Right lobe of liver (tissue), 6 donors: ENCODE data around the gene PRR16. TPM values are rescaled to one million over a fixed set of nuclear protein-coding genes. Genes with fewer than 3 reads are reported as not detected.

Experiments
- ATAC-seq, 4 donors: fragments of 200-7000 bp; cut with Tn5 transposase; one replicate each; pipeline ENCODE4 v1.9.1; 2020; ENCODE audit warnings: mild to moderate bottlenecking in 4 of 4, moderate library complexity in 4 of 4
- DNase-seq, 3 donors: peaks; one replicate each; pipeline ENCODE4 v3.0.0-alpha.2; 2020
- H3K27ac ChIP-seq, 3 donors: fragments of 200-600 bp; one replicate each; pipeline ENCODE4 v1.8.0; 2022
- H3K27me3 ChIP-seq, 2 donors: fragments of 200-600 bp; one replicate each; pipeline ENCODE4 v1.8.0; 2022
- H3K36me3 ChIP-seq, 4 donors: fragments of 200-600 bp; sonication (generic) in 1 of 4; one replicate each; pipeline versions ENCODE4 v1.5.1 to v1.8.0; 2017 to 2022; ENCODE audit warnings: control low read depth in 1 of 4
- H3K4me1 ChIP-seq, 4 donors: fragments of 200-600 bp; sonication (generic) in 1 of 4; one replicate each; pipeline versions ENCODE4 v1.5.1 to v1.8.0; 2017 to 2022; ENCODE audit warnings: control low read depth in 1 of 4
- H3K4me3 ChIP-seq, 3 donors: fragments of 200-600 bp; one replicate each; pipeline ENCODE4 v1.8.0; 2022
- H3K9me3 ChIP-seq, 4 donors: fragments of 200-600 bp; sonication (generic) in 1 of 4; one replicate each; pipeline versions ENCODE4 v1.5.1 to v1.8.0; 2017 to 2022; ENCODE audit warnings: control low read depth in 1 of 4
- CTCF ChIP-seq, 4 donors: fragments of 200-600 bp in 3 of 4; fragments of 450-650 bp in 1 of 4; IDR thresholded peaks; one replicate each; pipeline versions ENCODE4 v1.5.1 to v1.8.0; 2016 to 2022; ENCODE audit warnings: antibody characterized with exemption in 4 of 4, mild to moderate bottlenecking in 2 of 4
- POLR2A ChIP-seq: fragments of 450-650 bp; IDR thresholded peaks from one replicate; pipeline ENCODE4 v1.6.1; 2017; ENCODE audit warnings: antibody characterized with exemption, mild to moderate bottlenecking
- WGBS: methylation state at CpG from one replicate; pipeline ENCODE4 v1.1.6; 2018; ENCODE audit warnings: low coverage, low lambda C conversion rate; ENCODE audit not compliant: insufficient coverage; ENCODE audit errors: missing lambda C conversion rate; 5-methylcytosine and 5-hydroxymethylcytosine counted together
- intact Hi-C, 2 donors: fragments of 100-400 bp; cut with DNase I; formaldehyde crosslinking; loops; one replicate each; pipeline versions ENCODE4 v1.11.2 to v1.14.1; 2022
- total RNA-seq, 6 experiments: library from RNA; depleted of rRNA in 2 of 6; stranded (reverse); fragments of >200 nt in 2 of 6; fragmentation: NEBNext Ultra II Directional in 3 of 6; extraction: Animal tissue kit (Norgen Biotek cat#: 25700) in 3 of 6; gene quantifications; one replicate each; pipeline versions ENCODE4 v1.1.0 to v1.2.4, GENCODE V29; 2016 to 2023
- donor health status: DM: no; HTN: yes; CAD: no.
- donor health status: DM: no; HTN: no; CAD: no.
- donor health status: DM: no; HTN: no; CAD: no.
- donor health status: DM: no; HTN: yes; CAD: no.
- donor health status: DM: no; HTN: yes; CAD: no.

Gene PRR16
- total RNA-seq, 6 experiments from 2014 or later = 0.16 to 1.2 (median 0.39) TPM; not detected in 1

GRCh38 chr5:120516805-120517204, 52.7 kb downstream of the PRR16 start:
- Histone ChIP-seq H3K9me3 (no peaks in the 10 kb centered on the region), H3K27me3 (no peaks in the 10 kb centered on the region), H3K36me3 (no peaks in the 10 kb centered on the region), H3K27ac (no peak overlapping the region), H3K4me3 (no peak overlapping the region), H3K4me1 (no peaks in the 10 kb centered on the region)
- no peak for ATAC-seq
- WGBS = 51% methylated on average over 2 of the region's 2 CpGs
- TF ChIP-seq CTCF (IDR thresholded peaks at IDR 0.05) = no peak
- TF ChIP-seq POLR2A = no peak
- intact Hi-C loops = no loop called here
- DNase-seq = no peak

DNA sequence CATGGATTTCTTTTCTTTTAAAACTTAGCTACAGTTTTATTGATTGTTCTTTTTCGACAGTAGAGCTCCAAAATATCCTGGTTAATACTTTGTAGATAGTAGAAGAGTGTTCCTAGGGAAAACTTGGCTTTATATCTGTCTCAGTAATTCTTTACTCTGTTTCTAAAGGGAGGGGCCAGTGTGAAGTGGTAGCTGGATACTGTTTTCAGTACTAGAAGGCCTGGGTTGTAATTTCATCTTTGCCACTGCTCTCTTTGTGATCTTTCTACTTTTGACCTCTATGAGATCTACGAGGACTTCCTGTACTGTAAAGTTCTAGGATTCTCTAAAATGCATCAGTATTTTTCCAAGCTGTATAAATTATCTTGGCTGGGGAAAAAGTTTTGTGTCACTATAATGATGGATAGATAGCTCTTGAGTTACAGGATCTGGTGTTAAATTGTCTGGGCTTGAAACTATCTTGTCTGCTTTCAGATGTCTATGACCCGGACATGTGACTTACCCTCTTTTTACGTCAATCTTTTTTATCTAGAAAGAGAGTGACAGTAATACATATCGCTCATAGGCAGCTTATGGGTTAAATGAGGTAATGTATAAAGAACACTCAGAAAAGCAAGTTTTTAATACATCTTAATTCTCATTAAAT, 53.6 kb downstream of the PRR16 start:
- 48% methylated on average over 5 of the region's 5 CpGs for WGBS

GRCh38 chr5:120518581-120518980, 54.5 kb downstream of the PRR16 start:
- H3K4me1 ChIP-seq = no peaks in the 10 kb centered on the region
- H3K27me3 ChIP-seq = no peaks in the 10 kb centered on the region
- H3K4me3 ChIP-seq = no peak overlapping the region
- no peak overlapping the region for H3K27ac ChIP-seq
- ATAC-seq (no peak), DNase-seq (no peak)
- H3K36me3 ChIP-seq = no peaks in the 10 kb centered on the region
- WGBS = 33% methylated on average over 1 of the region's 1 CpG
- TF ChIP-seq POLR2A (no peak), CTCF (IDR thresholded peaks at IDR 0.05) (no peak)
- H3K9me3 ChIP-seq = no peaks in the 10 kb centered on the region
- intact Hi-C loops = no loop called here

More for the DNA sequence above, 53.6 kb downstream of the PRR16 start:
- Histone ChIP-seq H3K9me3 (no peaks in the 10 kb centered on the region), H3K27ac (no peak overlapping the region), H3K4me3 (no peak overlapping the region), H3K36me3 (no peaks in the 10 kb centered on the region), H3K4me1 (no peaks in the 10 kb centered on the region), H3K27me3 (no peaks in the 10 kb centered on the region)
- TF ChIP-seq POLR2A (no peak), CTCF (IDR thresholded peaks at IDR 0.05) (no peak)
- intact Hi-C loops = no loop called here
- ATAC-seq = no peak
- no peak for DNase-seq

- no peak for TF ChIP-seq POLR2A
- TF ChIP-seq CTCF (IDR thresholded peaks at IDR 0.05) = no peak
- H3K9me3 ChIP-seq = no peaks in the 10 kb centered on the region
These were observed 63.2 kb downstream of the PRR16 start for GRCh38 chr5:120527251-120527650.

More at GRCh38 chr5:120527251-120527650, 63.2 kb downstream of the PRR16 start:
- Histone ChIP-seq H3K4me1 (no peaks in the 10 kb centered on the region), H3K36me3 (no peaks in the 10 kb centered on the region), H3K4me3 (no peak overlapping the region), H3K27ac (no peak overlapping the region), H3K27me3 (no peaks in the 10 kb centered on the region)
- intact Hi-C loops = no loop called here
- DNase-seq (no peak), ATAC-seq (no peak)
- 35% methylated on average over 3 of the region's 3 CpGs for WGBS
